Upper lobe of right lung (tissue), 1 donor: ENCODE results near the gene PLXNB1. TPM values are rescaled to one million over a fixed set of nuclear protein-coding genes. Genes with fewer than 3 reads are reported as not detected.

Experiments used
- ATAC-seq: fragments of 200-7000 bp; cut with Tn5 transposase; one replicate; pipeline ENCODE4 v1.9.1; 2020; ENCODE audit warnings: mild to moderate bottlenecking, moderate library complexity
- DNase-seq: peaks from one replicate; pipeline ENCODE4 v3.0.0-alpha.2; 2020
- H3K27ac ChIP-seq: fragments of 200-600 bp; one replicate; pipeline ENCODE4 v1.8.0; 2022
- H3K27me3 ChIP-seq: fragments of 200-600 bp; one replicate; pipeline ENCODE4 v1.8.0; 2022; ENCODE audit warnings: mild to moderate bottlenecking
- H3K36me3 ChIP-seq: fragments of 200-600 bp; one replicate; pipeline ENCODE4 v1.8.0; 2022
- H3K4me1 ChIP-seq: fragments of 200-600 bp; one replicate; pipeline ENCODE4 v1.8.0; 2022
- H3K4me3 ChIP-seq: fragments of 200-600 bp; one replicate; pipeline ENCODE4 v1.8.0; 2022; ENCODE audit warnings: mild to moderate bottlenecking
- H3K9me3 ChIP-seq: fragments of 200-600 bp; one replicate; pipeline ENCODE4 v1.8.0; 2022
- CTCF ChIP-seq: fragments of 200-600 bp; IDR thresholded peaks from one replicate; pipeline ENCODE4 v1.8.0; 2022; ENCODE audit warnings: antibody characterized with exemption
- intact Hi-C: fragments of 100-400 bp; cut with DNase I; formaldehyde crosslinking; loops from one replicate; pipeline ENCODE4 v1.11.0; 2022
- total RNA-seq: library from RNA; stranded (reverse); fragmentation: NEBNext Ultra II Directional; extraction: Animal tissue kit (Norgen Biotek cat#: 25700); gene quantifications from one replicate; pipeline ENCODE4 v1.2.1, GENCODE V29; 2021
- donor health status: DM: no; HTN: yes; CAD: no; lungs with severe emphysema.

Gene PLXNB1
- total RNA-seq, 1 donor from 2014 or later = 103 TPM

- ATAC-seq = no peak
- no peaks in the 10 kb centered on the region for H3K27me3 ChIP-seq
- H3K4me3 ChIP-seq = no peak overlapping the region
- no peak for DNase-seq
- H3K27ac ChIP-seq = no peak overlapping the region
- peaks cover 15% of the 10 kb centered on the region for H3K36me3 ChIP-seq
- no peak for TF ChIP-seq CTCF
- H3K4me1 ChIP-seq = peaks cover 34% of the 10 kb centered on the region
- intact Hi-C loops = no loop called here
- no peaks in the 10 kb centered on the region for H3K9me3 ChIP-seq
Observed at GRCh38 chr3:48422681-48423080, 7.2 kb downstream of the PLXNB1 start.

GRCh38 chr3:48422272-48422671 is 7.6 kb downstream of the PLXNB1 start:
- Histone ChIP-seq H3K27ac (no peak overlapping the region), H3K27me3 (no peaks in the 10 kb centered on the region), H3K4me1 (peaks cover 30% of the 10 kb centered on the region), H3K36me3 (peaks cover 19% of the 10 kb centered on the region), H3K9me3 (no peaks in the 10 kb centered on the region), H3K4me3 (no peak overlapping the region)
- intact Hi-C loops = no loop called here
- TF ChIP-seq CTCF = no peak
- ATAC-seq (no peak), DNase-seq (no peak)

GRCh38 chr3:48420561-48420960 is 9.3 kb downstream of the PLXNB1 start:
- intact Hi-C loops = no loop called here
- TF ChIP-seq CTCF = no peak
- Histone ChIP-seq H3K4me1 (peaks cover 15% of the 10 kb centered on the region), H3K9me3 (no peaks in the 10 kb centered on the region), H3K36me3 (peaks cover 19% of the 10 kb centered on the region), H3K27ac (no peak overlapping the region), H3K27me3 (no peaks in the 10 kb centered on the region), H3K4me3 (no peak overlapping the region)
- ATAC-seq (no peak), DNase-seq (no peak)

GRCh38 chr3:48419597-48419996 is 10.3 kb downstream of the PLXNB1 start:
- no peak for ATAC-seq

GRCh38 chr3:48419149-48419548 is 10.7 kb downstream of the PLXNB1 start:
- ATAC-seq (no peak), DNase-seq (no peak)
- intact Hi-C loops = no loop called here

More at GRCh38 chr3:48419597-48419996, 10.3 kb downstream of the PLXNB1 start:
- TF ChIP-seq CTCF = no peak
- intact Hi-C loops = no loop called here
- peaks cover 8% of the 10 kb centered on the region for H3K4me1 ChIP-seq
- H3K27me3 ChIP-seq = no peaks in the 10 kb centered on the region
- H3K4me3 ChIP-seq = no peak overlapping the region
- no peak for DNase-seq
- peaks cover 19% of the 10 kb centered on the region for H3K36me3 ChIP-seq
- no peaks in the 10 kb centered on the region for H3K9me3 ChIP-seq
- no peak overlapping the region for H3K27ac ChIP-seq

More at GRCh38 chr3:48419149-48419548, 10.7 kb downstream of the PLXNB1 start:
- Histone ChIP-seq H3K4me1 (peaks cover 8% of the 10 kb centered on the region), H3K4me3 (no peak overlapping the region), H3K27ac (no peak overlapping the region), H3K9me3 (no peaks in the 10 kb centered on the region), H3K27me3 (no peaks in the 10 kb centered on the region), H3K36me3 (peaks cover 19% of the 10 kb centered on the region)
- no peak for TF ChIP-seq CTCF
